GF-D8 (cell line): Measurements from ENCODE around the gene CACNA1D.

Source experiments
- DNase-seq: peaks from one replicate; lab custom pipeline; 2025; lab: John Stamatoyannopoulos, UW

Gene CACNA1D

GRCh38 chr3:53787016-53787415, 292.6 kb downstream of the CACNA1D start:
- DNase-seq = no peak

- no peak for DNase-seq
These were observed 293.6 kb downstream of the CACNA1D start for GRCh38 chr3:53788038-53788437.

GRCh38 chr3:53789459-53789858, 295.0 kb downstream of the CACNA1D start:
- DNase-seq = no peak

- DNase-seq = no peak
These were observed 296.1 kb downstream of the CACNA1D start for GRCh38 chr3:53790470-53790869.

GRCh38 chr3:53791317-53791716, 296.9 kb downstream of the CACNA1D start:
- DNase-seq = no peak

- no peak for DNase-seq
These were observed 298.5 kb downstream of the CACNA1D start for GRCh38 chr3:53792866-53793265.

- DNase-seq = no peak
These were observed 300.2 kb downstream of the CACNA1D start for GRCh38 chr3:53794597-53794996.

- no peak for DNase-seq
These were observed 300.8 kb downstream of the CACNA1D start for GRCh38 chr3:53795176-53795575.

GRCh38 chr3:53795789-53796560, 301.6 kb downstream of the CACNA1D start:
- no peak for DNase-seq

GRCh38 chr3:53798144-53798543, 303.7 kb downstream of the CACNA1D start:
- DNase-seq = no peak

GRCh38 chr3:53799338-53799865, 305.0 kb downstream of the CACNA1D start:
- DNase-seq = no peak

GRCh38 chr3:53800041-53800906, 305.9 kb downstream of the CACNA1D start:
- DNase-seq = no peak

GRCh38 chr3:53801319-53801718, 306.9 kb downstream of the CACNA1D start:
- no peak for DNase-seq

- no peak for DNase-seq
These were observed 308.0 kb downstream of the CACNA1D start for GRCh38 chr3:53802256-53802880.

- DNase-seq = no peak
These were observed 308.9 kb downstream of the CACNA1D start for GRCh38 chr3:53803124-53803815.

GRCh38 chr3:53803816-53804695, 309.6 kb downstream of the CACNA1D start:
- no peak for DNase-seq

- DNase-seq = no peak
These were observed 310.5 kb downstream of the CACNA1D start for GRCh38 chr3:53804697-53805462.

GRCh38 chr3:53805463-53806159, 311.2 kb downstream of the CACNA1D start:
- no peak for DNase-seq
